Measurements from ENCODE around the gene ITGB1BP1.

DNA sequence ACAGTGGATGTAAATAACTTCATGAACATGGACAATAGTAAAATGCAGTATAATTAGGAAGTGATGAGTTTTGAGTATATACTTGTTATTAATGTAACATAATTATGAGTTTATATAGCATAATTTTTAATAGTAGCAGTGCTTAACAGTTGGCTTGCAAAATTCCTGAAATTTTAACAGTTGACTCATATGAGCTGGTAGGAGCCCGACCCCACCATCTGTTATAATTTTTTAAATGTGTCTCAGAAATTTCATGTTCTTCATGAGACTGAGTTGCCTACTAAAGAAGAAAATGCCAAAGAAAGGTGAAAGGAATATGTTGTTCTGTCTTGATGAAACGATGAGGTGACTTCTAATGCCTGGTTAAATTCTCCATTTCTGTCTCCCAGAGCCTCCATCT is 62.6 kb downstream of the ITGB1BP1 start:
- no peak for TF ChIP-seq EZH2 (IDR thresholded peaks at IDR 0.05; ENCODE audit: borderline replicate concordance, low read length)
- TF ChIP-seq, protein P1, sequence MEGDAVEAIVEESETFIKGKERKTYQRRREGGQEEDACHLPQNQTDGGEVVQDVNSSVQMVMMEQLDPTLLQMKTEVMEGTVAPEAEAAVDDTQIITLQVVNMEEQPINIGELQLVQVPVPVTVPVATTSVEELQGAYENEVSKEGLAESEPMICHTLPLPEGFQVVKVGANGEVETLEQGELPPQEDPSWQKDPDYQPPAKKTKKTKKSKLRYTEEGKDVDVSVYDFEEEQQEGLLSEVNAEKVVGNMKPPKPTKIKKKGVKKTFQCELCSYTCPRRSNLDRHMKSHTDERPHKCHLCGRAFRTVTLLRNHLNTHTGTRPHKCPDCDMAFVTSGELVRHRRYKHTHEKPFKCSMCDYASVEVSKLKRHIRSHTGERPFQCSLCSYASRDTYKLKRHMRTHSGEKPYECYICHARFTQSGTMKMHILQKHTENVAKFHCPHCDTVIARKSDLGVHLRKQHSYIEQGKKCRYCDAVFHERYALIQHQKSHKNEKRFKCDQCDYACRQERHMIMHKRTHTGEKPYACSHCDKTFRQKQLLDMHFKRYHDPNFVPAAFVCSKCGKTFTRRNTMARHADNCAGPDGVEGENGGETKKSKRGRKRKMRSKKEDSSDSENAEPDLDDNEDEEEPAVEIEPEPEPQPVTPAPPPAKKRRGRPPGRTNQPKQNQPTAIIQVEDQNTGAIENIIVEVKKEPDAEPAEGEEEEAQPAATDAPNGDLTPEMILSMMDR (IDR thresholded peaks at IDR 0.05; ENCODE audit: low read length), result no peak

Measured in OCI-LY1 (cell line).